ENCODE data around the gene CREB3.
A peak's percentile ranks its signal among the peaks of the same experiment; 100 is the strongest.

CREB3 gene

GRCh38 chr9:35757226-35757891 lies 24.9 kb downstream of the CREB3 start:
- peak; percentile 56 for DNase-seq (ENCODE audit: low spot score)
- TF ChIP-seq, protein P1, sequence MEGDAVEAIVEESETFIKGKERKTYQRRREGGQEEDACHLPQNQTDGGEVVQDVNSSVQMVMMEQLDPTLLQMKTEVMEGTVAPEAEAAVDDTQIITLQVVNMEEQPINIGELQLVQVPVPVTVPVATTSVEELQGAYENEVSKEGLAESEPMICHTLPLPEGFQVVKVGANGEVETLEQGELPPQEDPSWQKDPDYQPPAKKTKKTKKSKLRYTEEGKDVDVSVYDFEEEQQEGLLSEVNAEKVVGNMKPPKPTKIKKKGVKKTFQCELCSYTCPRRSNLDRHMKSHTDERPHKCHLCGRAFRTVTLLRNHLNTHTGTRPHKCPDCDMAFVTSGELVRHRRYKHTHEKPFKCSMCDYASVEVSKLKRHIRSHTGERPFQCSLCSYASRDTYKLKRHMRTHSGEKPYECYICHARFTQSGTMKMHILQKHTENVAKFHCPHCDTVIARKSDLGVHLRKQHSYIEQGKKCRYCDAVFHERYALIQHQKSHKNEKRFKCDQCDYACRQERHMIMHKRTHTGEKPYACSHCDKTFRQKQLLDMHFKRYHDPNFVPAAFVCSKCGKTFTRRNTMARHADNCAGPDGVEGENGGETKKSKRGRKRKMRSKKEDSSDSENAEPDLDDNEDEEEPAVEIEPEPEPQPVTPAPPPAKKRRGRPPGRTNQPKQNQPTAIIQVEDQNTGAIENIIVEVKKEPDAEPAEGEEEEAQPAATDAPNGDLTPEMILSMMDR (IDR thresholded peaks at IDR 0.05; ENCODE audit: extremely low read depth, missing control alignments) = no peak

- DNase-seq (ENCODE audit: low spot score) = no peak
- TF ChIP-seq, protein P1 (IDR thresholded peaks at IDR 0.05; ENCODE audit: extremely low read depth, missing control alignments) = no peak
Measured at GRCh38 chr9:35757892-35758275, 25.4 kb downstream of the CREB3 start.

DNA sequence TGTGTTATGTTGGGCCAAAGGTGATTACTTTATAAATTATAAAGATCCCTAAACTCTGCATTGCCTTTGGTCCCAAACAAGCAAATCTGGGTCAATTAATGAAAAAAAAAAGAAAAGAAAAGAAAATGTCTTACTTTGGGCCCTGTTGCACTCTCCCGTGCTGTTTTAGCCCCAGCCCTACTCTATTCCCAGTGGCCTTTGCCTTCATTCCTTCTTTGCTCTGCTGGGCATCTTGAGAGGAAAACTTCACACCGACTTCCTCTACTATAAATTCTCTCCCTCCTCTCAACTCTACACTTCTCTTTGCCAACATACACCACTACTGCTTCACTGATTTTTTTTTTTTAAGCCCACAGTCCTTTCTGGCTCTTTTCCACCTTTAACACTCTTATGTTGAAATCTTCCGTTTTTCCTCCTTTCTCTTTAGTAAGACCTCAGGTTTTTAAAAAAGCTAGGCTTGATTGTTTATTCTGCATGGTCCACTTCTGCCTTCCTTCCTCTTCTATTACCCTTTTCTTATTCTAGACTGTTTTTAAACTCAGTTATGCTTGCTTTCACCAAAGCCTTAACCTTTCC lies 26.1 kb downstream of the CREB3 start:
- TF ChIP-seq, protein P1 (IDR thresholded peaks at IDR 0.05; ENCODE audit: extremely low read depth, missing control alignments) = no peak
- DNase-seq (ENCODE audit: low spot score) = no peak

GRCh38 chr9:35759795-35760194 lies 27.3 kb downstream of the CREB3 start:
- no peak for DNase-seq (ENCODE audit: low spot score)
- TF ChIP-seq, protein P1 (IDR thresholded peaks at IDR 0.05; ENCODE audit: extremely low read depth, missing control alignments) = no peak

DNA sequence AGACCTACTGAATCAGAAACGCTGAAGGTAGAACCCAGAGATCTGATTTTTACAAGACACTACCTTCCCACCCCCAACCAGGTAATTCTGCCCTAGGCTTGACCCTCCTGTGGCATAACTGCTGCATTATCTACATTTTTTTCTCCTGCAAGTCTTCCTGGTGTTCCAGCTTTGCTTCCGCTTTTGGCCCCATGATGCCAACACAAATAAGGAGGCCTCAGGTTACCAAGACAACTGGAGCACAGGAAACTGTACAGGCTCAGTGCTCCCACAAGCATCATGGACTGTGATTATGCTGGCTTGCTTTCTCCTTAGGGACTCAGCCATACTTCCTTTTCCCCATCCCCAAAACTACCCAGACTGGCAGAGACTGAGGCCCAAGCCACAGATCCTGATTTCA lies 28.2 kb downstream of the CREB3 start:
- TF ChIP-seq, protein P1 (IDR thresholded peaks at IDR 0.05; ENCODE audit: extremely low read depth, missing control alignments) = no peak
- DNase-seq (ENCODE audit: low spot score) = no peak

GRCh38 chr9:35763181-35763580 lies 30.7 kb downstream of the CREB3 start:
- no peak for DNase-seq (ENCODE audit: low spot score)
- TF ChIP-seq, protein P1 (IDR thresholded peaks at IDR 0.05; ENCODE audit: extremely low read depth, missing control alignments) = no peak

DNA sequence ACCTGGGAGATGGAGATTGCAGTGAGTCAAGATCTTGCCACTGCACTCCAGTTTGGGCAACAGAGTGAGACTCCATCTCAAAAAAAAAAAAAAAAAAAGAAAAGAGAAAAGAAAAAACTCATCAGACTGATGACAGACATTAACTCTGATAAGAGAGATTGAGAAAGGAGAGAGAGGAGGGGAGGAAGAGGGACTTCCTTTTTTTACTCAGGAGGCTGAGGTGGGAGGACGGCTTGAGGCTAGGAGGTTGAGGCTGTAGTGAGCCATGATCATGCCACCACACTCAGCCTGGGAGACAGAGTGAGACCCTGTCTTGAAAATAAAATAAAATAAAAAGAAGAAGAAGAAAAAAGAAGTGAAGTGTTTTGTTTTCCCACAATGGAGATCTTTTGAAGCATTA lies 31.3 kb downstream of the CREB3 start:
- TF ChIP-seq, protein P1 (IDR thresholded peaks at IDR 0.05; ENCODE audit: extremely low read depth, missing control alignments) = no peak
- DNase-seq (ENCODE audit: low spot score) = no peak

All from GM20000 (cell line).